Lower leg skin (tissue), 3 donors: Measurements from ENCODE around the gene ZNF507.

ENCODE experiments used
- CTCF ChIP-seq, 3 donors: fragments of 450-650 bp; IDR thresholded peaks; one replicate each; pipeline ENCODE4 v1.5.1; 2016; ENCODE audit warnings: antibody characterized with exemption in 3 of 3, mild to moderate bottlenecking in 3 of 3, moderate library complexity in 2 of 3
- POLR2A ChIP-seq, 2 donors: fragments of 450-650 bp; IDR thresholded peaks; one replicate each; pipeline ENCODE4 v1.6.1; 2016 to 2017; ENCODE audit warnings: antibody characterized with exemption in 2 of 2, mild to moderate bottlenecking in 1 of 2, moderate library complexity in 1 of 2

- TF ChIP-seq CTCF (IDR thresholded peaks at IDR 0.05) (no peak), POLR2A (IDR thresholded peaks at IDR 0.05) (no peak)
Measured at GRCh38 chr19:32317086-32317485, 28.3 kb upstream of the ZNF507 start.
